ENCODE results near the gene ABHD3.
A peak's percentile ranks its signal among the peaks of the same experiment; 100 is the strongest.
"Not testable (repeated sequence)": the region's sequence is repeated elsewhere in the genome, so short reads cannot be mapped to it uniquely, and the experiment has no call there.

The ABHD3 gene

GRCh38 chr18:21704603-21705364, at the start of gene ABHD3:
Gene ABHD3, minus strand, starts transcription at chr18:21704774. Its CDS starts 109 bp downstream, at chr18:21704665.
- Mint-ChIP-seq H3K4me3 (peak within 1 kb of the TSS; percentile 91), H3K9me3 (no peaks in the 10 kb centered on the region), H3K4me1 (ENCODE audit: low read depth) (peaks cover 17% of the 10 kb centered on the region), H3K36me3 (ENCODE audit: low read depth) (peaks cover 14% of the 10 kb centered on the region), H3K27ac (peak within 1 kb of the TSS; percentile 83), H3K27me3 (no peaks in the 10 kb centered on the region)

GRCh38 chr18:21747764-21748693, 43.5 kb upstream of the ABHD3 start:
- H3K36me3 Mint-ChIP-seq (ENCODE audit: low read depth), result peaks cover 6% of the 10 kb centered on the region
- H3K4me3 Mint-ChIP-seq, result no peak overlapping the region
- H3K9me3 Mint-ChIP-seq, result no peaks in the 10 kb centered on the region
- peak overlapping the region; percentile 7 for H3K27ac Mint-ChIP-seq
- peaks cover 49% of the 10 kb centered on the region for H3K4me1 Mint-ChIP-seq (ENCODE audit: low read depth)
- no peaks in the 10 kb centered on the region for H3K27me3 Mint-ChIP-seq

GRCh38 chr18:21747268-21747667, 42.7 kb upstream of the ABHD3 start:
- no peaks in the 10 kb centered on the region for H3K9me3 Mint-ChIP-seq
- peaks cover 7% of the 10 kb centered on the region for H3K36me3 Mint-ChIP-seq (ENCODE audit: low read depth)
- peaks cover 57% of the 10 kb centered on the region for H3K4me1 Mint-ChIP-seq (ENCODE audit: low read depth)
- no peak overlapping the region for H3K4me3 Mint-ChIP-seq
- H3K27ac Mint-ChIP-seq, result no peak overlapping the region
- no peaks in the 10 kb centered on the region for H3K27me3 Mint-ChIP-seq

- Mint-ChIP-seq H3K4me1 (ENCODE audit: low read depth) (peaks cover 60% of the 10 kb centered on the region), H3K27ac (no peak overlapping the region), H3K36me3 (ENCODE audit: low read depth) (peaks cover 7% of the 10 kb centered on the region), H3K9me3 (no peaks in the 10 kb centered on the region), H3K4me3 (no peak overlapping the region), H3K27me3 (no peaks in the 10 kb centered on the region)
Observed at GRCh38 chr18:21745231-21745630, 40.7 kb upstream of the ABHD3 start.

- Mint-ChIP-seq H3K4me3 (peak overlapping the region; percentile 68), H3K9me3 (no peaks in the 10 kb centered on the region), H3K36me3 (ENCODE audit: low read depth) (peaks cover 7% of the 10 kb centered on the region), H3K4me1 (ENCODE audit: low read depth) (peaks cover 58% of the 10 kb centered on the region), H3K27me3 (no peaks in the 10 kb centered on the region), H3K27ac (no peak overlapping the region)
Observed at GRCh38 chr18:21743166-21743832, 38.7 kb upstream of the ABHD3 start.

- H3K4me3 Mint-ChIP-seq, result peak overlapping the region; percentile 86
- no peak overlapping the region for H3K27ac Mint-ChIP-seq
Observed at GRCh38 chr18:21742315-21742687, 37.7 kb upstream of the ABHD3 start.

GRCh38 chr18:21741562-21742314, 37.2 kb upstream of the ABHD3 start:
- H3K4me3 Mint-ChIP-seq, result peak overlapping the region; percentile 86
- no peaks in the 10 kb centered on the region for H3K9me3 Mint-ChIP-seq
- peaks cover 7% of the 10 kb centered on the region for H3K36me3 Mint-ChIP-seq (ENCODE audit: low read depth)
- no peak overlapping the region for H3K27ac Mint-ChIP-seq
- H3K27me3 Mint-ChIP-seq, result no peaks in the 10 kb centered on the region
- peaks cover 43% of the 10 kb centered on the region for H3K4me1 Mint-ChIP-seq (ENCODE audit: low read depth)

More at GRCh38 chr18:21742315-21742687, 37.7 kb upstream of the ABHD3 start:
- H3K27me3 Mint-ChIP-seq, result no peaks in the 10 kb centered on the region
- H3K4me1 Mint-ChIP-seq (ENCODE audit: low read depth), result peaks cover 48% of the 10 kb centered on the region
- H3K9me3 Mint-ChIP-seq, result no peaks in the 10 kb centered on the region
- H3K36me3 Mint-ChIP-seq (ENCODE audit: low read depth), result peaks cover 7% of the 10 kb centered on the region

GRCh38 chr18:21741312-21741561, 36.7 kb upstream of the ABHD3 start:
- H3K4me1 Mint-ChIP-seq (ENCODE audit: low read depth), result peaks cover 38% of the 10 kb centered on the region
- no peaks in the 10 kb centered on the region for H3K9me3 Mint-ChIP-seq
- no peaks in the 10 kb centered on the region for H3K27me3 Mint-ChIP-seq
- peaks cover 7% of the 10 kb centered on the region for H3K36me3 Mint-ChIP-seq (ENCODE audit: low read depth)
- H3K27ac Mint-ChIP-seq, result no peak overlapping the region
- peak overlapping the region; percentile 86 for H3K4me3 Mint-ChIP-seq

- Mint-ChIP-seq H3K27me3 (no peaks in the 10 kb centered on the region), H3K36me3 (ENCODE audit: low read depth) (peaks cover 7% of the 10 kb centered on the region), H3K9me3 (no peaks in the 10 kb centered on the region), H3K4me3 (peak within 1 kb of the TSS; percentile 94), H3K27ac (peak within 1 kb of the TSS; percentile 97), H3K4me1 (ENCODE audit: low read depth) (peaks cover 34% of the 10 kb centered on the region)
Observed at GRCh38 chr18:21740538-21741311, 36.2 kb upstream of the ABHD3 start, which contains the start of gene MIB1. Gene MIB1, plus strand, starts transcription at chr18:21740792. Its CDS starts 792 bp downstream, at chr18:21741584.

- Mint-ChIP-seq H3K4me3 (peak overlapping the region; percentile 94), H3K9me3 (no peaks in the 10 kb centered on the region), H3K4me1 (ENCODE audit: low read depth) (peaks cover 34% of the 10 kb centered on the region), H3K27me3 (no peaks in the 10 kb centered on the region), H3K27ac (peak overlapping the region; percentile 97), H3K36me3 (ENCODE audit: low read depth) (peaks cover 7% of the 10 kb centered on the region)
Observed at GRCh38 chr18:21739604-21740537, 35.3 kb upstream of the ABHD3 start.

- not testable (repeated sequence) for H3K4me1 Mint-ChIP-seq (ENCODE audit: low read depth); H3K27ac Mint-ChIP-seq; H3K4me3 Mint-ChIP-seq; H3K36me3 Mint-ChIP-seq (ENCODE audit: low read depth); H3K27me3 Mint-ChIP-seq; H3K9me3 Mint-ChIP-seq
Observed at GRCh38 chr18:21736926-21737325, 32.4 kb upstream of the ABHD3 start.

GRCh38 chr18:21735452-21736015, 31.0 kb upstream of the ABHD3 start:
- no peak overlapping the region for H3K4me3 Mint-ChIP-seq
- H3K27ac Mint-ChIP-seq, result no peak overlapping the region
- H3K36me3 Mint-ChIP-seq (ENCODE audit: low read depth), result no peaks in the 10 kb centered on the region
- H3K9me3 Mint-ChIP-seq, result no peaks in the 10 kb centered on the region
- H3K4me1 Mint-ChIP-seq (ENCODE audit: low read depth), result peaks cover 7% of the 10 kb centered on the region
- no peaks in the 10 kb centered on the region for H3K27me3 Mint-ChIP-seq

- H3K4me1 Mint-ChIP-seq (ENCODE audit: low read depth), result no peaks in the 10 kb centered on the region
- H3K27ac Mint-ChIP-seq, result no peak overlapping the region
- H3K4me3 Mint-ChIP-seq, result no peak overlapping the region
- H3K27me3 Mint-ChIP-seq, result no peaks in the 10 kb centered on the region
- no peaks in the 10 kb centered on the region for H3K36me3 Mint-ChIP-seq (ENCODE audit: low read depth)
- H3K9me3 Mint-ChIP-seq, result no peaks in the 10 kb centered on the region
Observed at GRCh38 chr18:21733011-21733410, 28.4 kb upstream of the ABHD3 start.
